Neural cell (in vitro differentiated cells): ENCODE data around the gene NLRC5. TPM values are rescaled to one million over a fixed set of nuclear protein-coding genes. Genes with fewer than 3 reads are reported as not detected.

Experiments used
- H2AFZ ChIP-seq: fragments of 200-600, 300-800 bp; sonication (generic), shearing (Covaris generic); 2 replicates; pipeline ENCODE4 v1.6.0; 2014; ENCODE audit warnings: low read depth, mild to moderate bottlenecking, antibody characterized with exemption, low read length, moderate library complexity
- H3F3A ChIP-seq: fragments of 200-600 bp; shearing (Covaris generic); 2 replicates; pipeline ENCODE4 v1.6.1; 2016; ENCODE audit warnings: mild to moderate bottlenecking, moderate library complexity, mixed read lengths, antibody characterized with exemption, low read length; ENCODE audit not compliant: insufficient read depth, poor library complexity, severe bottlenecking
- H3K27ac ChIP-seq: fragments of 200-600, 300-800 bp; sonication (generic), shearing (Covaris generic); 2 replicates; pipeline ENCODE4 v1.5.1; 2014; ENCODE audit warnings: mild to moderate bottlenecking, low read length, moderate library complexity
- H3K27me3 ChIP-seq: fragments of 300-800, 200-600 bp; sonication (generic), shearing (Covaris generic); 2 replicates; pipeline ENCODE4 v1.6.0; 2014; ENCODE audit warnings: mild to moderate bottlenecking, low read depth, low read length, moderate library complexity; ENCODE audit not compliant: insufficient read depth
- H3K36me3 ChIP-seq: fragments of 300-800, 200-600 bp; sonication (generic), shearing (Covaris generic); 2 replicates; pipeline ENCODE4 v1.5.1; 2014; ENCODE audit warnings: mild to moderate bottlenecking, antibody characterized with exemption, low read length, moderate library complexity; ENCODE audit not compliant: insufficient read depth
- H3K4me2 ChIP-seq: fragments of 300-800, 200-600 bp; sonication (generic), shearing (Covaris generic); 2 replicates; pipeline ENCODE4 v1.6.0; 2014; ENCODE audit warnings: mild to moderate bottlenecking, low read length
- H3K4me3 ChIP-seq: fragments of 300-800, 200-600 bp; sonication (generic), shearing (Covaris generic); 2 replicates; pipeline ENCODE4 v1.5.1; 2014; ENCODE audit warnings: mild to moderate bottlenecking, low read length, moderate library complexity
- H3K79me2 ChIP-seq: fragments of 200-600 bp; shearing (Covaris generic); replicated peaks from 2 replicates; pipeline ENCODE4 v1.6.0; 2014; ENCODE audit warnings: mild to moderate bottlenecking, low read length, moderate library complexity; ENCODE audit not compliant: insufficient read depth
- H3K9ac ChIP-seq: fragments of 300-800, 200-600 bp; sonication (generic), shearing (Covaris generic); 2 replicates; pipeline ENCODE4 v1.6.1; 2016; ENCODE audit warnings: mild to moderate bottlenecking, low read length, mixed read lengths
- H3K9me2 ChIP-seq: fragments of 200-600 bp; shearing (Covaris generic); 2 replicates; pipeline ENCODE4 v1.6.1; 2016; ENCODE audit warnings: mild to moderate bottlenecking, low read length, mixed read lengths; ENCODE audit not compliant: insufficient read depth
- H3K9me3 ChIP-seq: fragments of 200-600, 300-800 bp; sonication (generic), shearing (Covaris generic); 2 replicates; pipeline ENCODE4 v1.6.1; 2016; ENCODE audit warnings: mild to moderate bottlenecking, mixed run types, low read length, moderate library complexity, mixed read lengths
- H4K20me1 ChIP-seq: fragments of 200-600 bp; shearing (Covaris generic); 2 replicates; pipeline ENCODE4 v1.6.1; 2016; ENCODE audit warnings: mild to moderate bottlenecking, mixed run types; ENCODE audit not compliant: insufficient read depth
- CTCF ChIP-seq: fragments of 450-650 bp; IDR thresholded peaks from 2 replicates; pipeline ENCODE4 v1.5.1; 2014; ENCODE audit warnings: antibody characterized with exemption, mild to moderate bottlenecking, moderate library complexity; ENCODE audit not compliant: poor library complexity, severe bottlenecking
- EP300 ChIP-seq: fragments of 450-650 bp; conservative IDR thresholded peaks from 2 replicates; pipeline ENCODE4 v1.6.1; 2014; ENCODE audit warnings: antibody characterized with exemption, mild to moderate bottlenecking, moderate library complexity; ENCODE audit not compliant: poor library complexity, severe bottlenecking
- EZH2 ChIP-seq: fragments of 200-600, 300-800 bp; shearing (Covaris generic), sonication (generic); IDR thresholded peaks from 2 replicates; pipeline ENCODE4 v1.6.1; 2014; ENCODE audit warnings: antibody characterized with exemption, low read length, borderline replicate concordance, mild to moderate bottlenecking; ENCODE audit not compliant: insufficient read depth, poor library complexity, severe bottlenecking
- MXI1 ChIP-seq: fragments of 450-650 bp; conservative IDR thresholded peaks from 2 replicates; pipeline ENCODE4 v1.6.1; 2014; ENCODE audit warnings: antibody characterized with exemption, mild to moderate bottlenecking; ENCODE audit not compliant: poor library complexity, severe bottlenecking
- POLR2AphosphoS5 ChIP-seq: IDR thresholded peaks from 2 replicates; pipeline ENCODE4 v1.6.1; 2012
- RAD21 ChIP-seq: fragments of 450-650 bp; conservative IDR thresholded peaks from 2 replicates; pipeline ENCODE4 v1.6.1; 2014; ENCODE audit warnings: antibody characterized with exemption, mild to moderate bottlenecking, moderate library complexity
- REST ChIP-seq: IDR thresholded peaks from 2 replicates; pipeline ENCODE4 v1.6.1; 2012; ENCODE audit warnings: borderline replicate concordance
- SMC3 ChIP-seq: fragments of 450-650 bp; conservative IDR thresholded peaks from 2 replicates; pipeline ENCODE4 v1.6.1; 2014; ENCODE audit warnings: antibody characterized with exemption, mild to moderate bottlenecking, moderate library complexity; ENCODE audit not compliant: poor library complexity
- TAF1 ChIP-seq: IDR thresholded peaks from 2 replicates; pipeline ENCODE4 v1.6.1; 2012; ENCODE audit warnings: low read depth
- polyA plus RNA-seq: library from polyadenylated mRNA; depleted of rRNA; stranded (reverse); fragments of >200 nt; gene quantifications from 2 replicates; pipeline ENCODE4 v1.2.3, GENCODE V29; 2014

NLRC5 gene
- polyA plus RNA-seq, 1 donor from 2014 or later, result not detected

GRCh38 chr16:56985288-56985961 lies 3.9 kb upstream of the NLRC5 start:
- TF ChIP-seq EP300 (no peak), SMC3 (no peak), CTCF (no peak), RAD21 (no peak), MXI1 (no peak), POLR2AphosphoS5 (no peak), EZH2 (no peak), TAF1 (no peak), REST (no peak)
- Histone ChIP-seq H3F3A (no peaks in the 10 kb centered on the region), H3K9me3 (no peaks in the 10 kb centered on the region), H3K9me2 (no peaks in the 10 kb centered on the region), H3K36me3 (no peaks in the 10 kb centered on the region), H3K4me2 (no peak overlapping the region), H3K79me2 (no peaks in the 10 kb centered on the region), H3K27me3 (peaks cover 26% of the 10 kb centered on the region), H3K4me3 (no peak overlapping the region), H2AFZ (no peak overlapping the region), H3K27ac (no peak overlapping the region), H3K9ac (no peak overlapping the region), H4K20me1 (no peaks in the 10 kb centered on the region)

GRCh38 chr16:56985962-56986360 lies 3.4 kb upstream of the NLRC5 start:
- H3K9me2 ChIP-seq, result no peaks in the 10 kb centered on the region
- H3K27ac ChIP-seq, result no peak overlapping the region
- H3K4me2 ChIP-seq, result no peak overlapping the region
- H3F3A ChIP-seq, result no peaks in the 10 kb centered on the region
- TF ChIP-seq MXI1 (no peak), REST (no peak), EP300 (no peak), EZH2 (no peak), SMC3 (no peak), CTCF (no peak), RAD21 (no peak), POLR2AphosphoS5 (no peak), TAF1 (no peak)
- H3K27me3 ChIP-seq, result peaks cover 31% of the 10 kb centered on the region
- no peaks in the 10 kb centered on the region for H3K9me3 ChIP-seq
- no peak overlapping the region for H3K9ac ChIP-seq
- no peaks in the 10 kb centered on the region for H4K20me1 ChIP-seq
- H3K36me3 ChIP-seq, result no peaks in the 10 kb centered on the region
- H3K79me2 ChIP-seq, result no peaks in the 10 kb centered on the region
- H3K4me3 ChIP-seq, result no peak overlapping the region
- no peak overlapping the region for H2AFZ ChIP-seq
